GM12872 (cell line): ENCODE measurements around the gene FXYD3.

Source experiments
- TF ChIP-seq, protein P1 (sequence below): IDR thresholded peaks from 3 replicates; pipeline ENCODE4 v1.5.1; 2011; ENCODE audit warnings: low read depth, mild to moderate bottlenecking, low read length, moderate library complexity; ENCODE audit not compliant: insufficient read depth

The FXYD3 gene

DNA sequence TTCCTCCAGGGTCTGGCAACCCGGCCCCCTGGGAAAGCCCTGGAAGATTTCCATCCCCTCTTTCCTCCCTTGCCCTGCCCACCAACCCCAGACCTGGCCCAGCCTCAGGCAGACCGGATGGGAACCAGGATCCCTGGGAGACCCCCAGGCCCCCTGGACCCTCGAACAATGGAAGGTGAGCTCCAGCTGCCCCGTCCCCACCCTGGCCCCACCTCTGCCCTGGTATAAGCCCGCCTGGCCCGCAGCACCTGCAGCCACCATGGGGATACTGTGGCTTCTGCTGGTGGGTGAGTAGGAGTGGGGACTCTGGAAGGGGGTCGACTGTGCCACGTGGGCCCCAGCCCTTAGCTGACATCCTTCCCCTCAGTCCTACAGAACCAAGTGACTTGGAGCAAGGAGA lies 41.7 kb upstream of the FXYD3 start:
- TF ChIP-seq, protein P1, sequence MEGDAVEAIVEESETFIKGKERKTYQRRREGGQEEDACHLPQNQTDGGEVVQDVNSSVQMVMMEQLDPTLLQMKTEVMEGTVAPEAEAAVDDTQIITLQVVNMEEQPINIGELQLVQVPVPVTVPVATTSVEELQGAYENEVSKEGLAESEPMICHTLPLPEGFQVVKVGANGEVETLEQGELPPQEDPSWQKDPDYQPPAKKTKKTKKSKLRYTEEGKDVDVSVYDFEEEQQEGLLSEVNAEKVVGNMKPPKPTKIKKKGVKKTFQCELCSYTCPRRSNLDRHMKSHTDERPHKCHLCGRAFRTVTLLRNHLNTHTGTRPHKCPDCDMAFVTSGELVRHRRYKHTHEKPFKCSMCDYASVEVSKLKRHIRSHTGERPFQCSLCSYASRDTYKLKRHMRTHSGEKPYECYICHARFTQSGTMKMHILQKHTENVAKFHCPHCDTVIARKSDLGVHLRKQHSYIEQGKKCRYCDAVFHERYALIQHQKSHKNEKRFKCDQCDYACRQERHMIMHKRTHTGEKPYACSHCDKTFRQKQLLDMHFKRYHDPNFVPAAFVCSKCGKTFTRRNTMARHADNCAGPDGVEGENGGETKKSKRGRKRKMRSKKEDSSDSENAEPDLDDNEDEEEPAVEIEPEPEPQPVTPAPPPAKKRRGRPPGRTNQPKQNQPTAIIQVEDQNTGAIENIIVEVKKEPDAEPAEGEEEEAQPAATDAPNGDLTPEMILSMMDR: no peak

DNA sequence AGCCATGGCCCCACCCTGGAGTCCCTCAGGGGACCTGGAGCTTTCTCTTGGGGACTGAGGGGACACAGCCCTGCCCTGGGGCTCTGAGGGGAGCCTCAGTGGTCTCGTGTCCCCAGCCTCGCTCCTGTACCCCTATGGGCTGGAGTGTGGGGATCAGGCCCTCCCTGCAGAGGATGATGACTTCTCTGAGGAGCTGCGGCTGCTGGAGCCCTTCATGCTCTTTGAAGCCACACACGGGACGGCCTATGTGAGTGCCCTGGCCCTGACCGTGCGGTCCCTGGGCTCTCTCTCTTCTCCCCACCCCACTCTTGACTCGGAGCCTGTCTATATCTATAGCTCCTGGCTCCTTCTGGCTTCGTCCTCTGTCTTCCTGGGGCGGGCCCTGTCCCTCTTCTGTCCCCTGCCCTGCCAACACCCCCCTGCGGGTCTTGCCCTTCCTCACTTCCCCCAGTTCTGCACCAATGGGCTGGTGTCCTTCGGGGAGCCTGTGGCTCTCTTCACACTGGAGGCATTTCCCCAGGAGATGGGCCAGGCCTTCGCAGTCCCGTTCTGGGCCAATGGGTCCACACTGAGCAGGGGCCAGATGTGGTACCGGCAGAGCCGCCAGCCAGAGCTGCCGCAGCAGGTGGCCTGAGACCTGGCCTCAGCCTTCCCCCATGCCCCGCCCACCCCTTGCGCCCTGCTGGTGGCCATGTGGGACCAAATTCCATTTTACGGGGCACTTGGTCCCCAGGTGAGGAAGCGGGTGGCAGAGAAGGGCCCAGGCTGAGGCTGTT lies 41.0 kb upstream of the FXYD3 start:
- TF ChIP-seq, protein P1: no peak

DNA sequence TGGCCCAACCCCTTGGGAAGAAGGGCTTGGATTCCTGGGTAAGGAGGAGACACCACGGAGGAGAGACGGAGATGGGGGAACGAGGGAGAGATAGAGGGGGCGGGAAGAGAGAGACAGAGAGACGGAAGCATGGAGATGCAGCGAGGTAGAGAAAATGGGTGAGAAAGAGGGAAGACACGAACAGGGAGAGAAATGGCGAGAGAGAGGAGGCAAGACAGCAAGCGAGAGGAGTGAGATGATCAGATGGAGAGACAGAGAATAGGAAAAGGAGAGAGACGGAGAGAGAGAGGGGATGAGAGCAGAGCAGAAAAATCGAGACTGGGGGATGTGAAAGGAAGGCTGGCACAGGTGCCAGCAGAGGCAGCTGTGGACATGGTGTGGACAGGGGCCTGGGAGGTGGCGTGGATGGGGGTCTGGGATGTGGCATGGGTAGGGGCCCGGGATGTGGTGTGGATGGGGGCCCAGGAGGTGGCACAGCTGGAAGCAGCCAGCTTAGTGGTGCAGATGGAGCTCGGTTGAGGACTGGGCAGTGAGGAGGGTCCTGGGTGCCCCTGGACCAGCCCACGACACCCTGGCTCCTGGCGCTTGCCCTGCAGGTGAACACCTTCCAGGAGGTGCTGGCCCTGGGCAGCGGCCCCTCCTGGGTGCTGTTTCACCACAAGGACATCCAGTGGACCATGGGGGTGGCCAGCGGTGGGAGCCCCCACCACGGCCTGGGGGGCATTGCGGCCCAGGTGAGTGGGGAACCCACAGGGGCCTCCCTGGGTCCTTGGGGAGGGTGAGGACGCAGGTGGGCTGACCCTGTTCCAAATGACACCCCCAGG lies 40.2 kb upstream of the FXYD3 start:
- TF ChIP-seq, protein P1: no peak

DNA sequence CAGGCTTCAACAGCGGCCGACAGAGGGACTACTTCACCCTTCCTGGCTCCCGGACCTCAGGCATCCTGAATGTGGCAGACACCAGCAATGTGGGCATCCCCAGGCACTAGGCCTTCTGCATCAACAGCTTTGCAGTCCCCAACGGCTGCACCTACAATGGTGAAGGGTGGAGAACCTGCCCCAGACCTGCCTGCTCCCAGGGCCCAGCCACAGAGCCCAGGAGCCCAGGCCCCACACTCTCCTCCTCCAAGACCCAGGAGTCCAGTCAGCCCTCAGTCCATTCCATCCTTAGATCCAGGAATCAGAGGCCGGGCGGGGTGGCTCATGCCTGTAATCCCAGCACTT lies 39.6 kb upstream of the FXYD3 start:
- TF ChIP-seq, protein P1: no peak

DNA sequence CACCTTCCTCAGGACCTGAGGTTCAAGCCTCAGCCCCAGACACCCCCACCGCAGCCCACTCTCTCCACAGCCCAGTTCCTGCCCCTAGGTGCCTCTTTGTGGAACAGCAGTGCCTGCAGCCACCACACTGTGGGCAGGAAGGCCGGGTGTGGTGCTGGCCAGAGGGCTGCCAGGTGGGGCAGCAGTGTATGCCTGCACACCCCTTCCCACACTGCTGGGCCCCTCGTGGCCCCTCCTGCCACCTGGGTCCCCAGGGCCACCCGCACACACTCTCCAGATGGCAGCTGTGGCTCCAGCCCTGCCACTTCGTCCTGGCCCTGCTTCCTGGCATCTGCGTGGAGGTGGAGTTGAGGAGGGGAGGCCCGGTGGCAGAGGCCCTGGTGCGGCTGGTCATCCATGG lies 39.0 kb upstream of the FXYD3 start:
- TF ChIP-seq, protein P1: no peak

DNA sequence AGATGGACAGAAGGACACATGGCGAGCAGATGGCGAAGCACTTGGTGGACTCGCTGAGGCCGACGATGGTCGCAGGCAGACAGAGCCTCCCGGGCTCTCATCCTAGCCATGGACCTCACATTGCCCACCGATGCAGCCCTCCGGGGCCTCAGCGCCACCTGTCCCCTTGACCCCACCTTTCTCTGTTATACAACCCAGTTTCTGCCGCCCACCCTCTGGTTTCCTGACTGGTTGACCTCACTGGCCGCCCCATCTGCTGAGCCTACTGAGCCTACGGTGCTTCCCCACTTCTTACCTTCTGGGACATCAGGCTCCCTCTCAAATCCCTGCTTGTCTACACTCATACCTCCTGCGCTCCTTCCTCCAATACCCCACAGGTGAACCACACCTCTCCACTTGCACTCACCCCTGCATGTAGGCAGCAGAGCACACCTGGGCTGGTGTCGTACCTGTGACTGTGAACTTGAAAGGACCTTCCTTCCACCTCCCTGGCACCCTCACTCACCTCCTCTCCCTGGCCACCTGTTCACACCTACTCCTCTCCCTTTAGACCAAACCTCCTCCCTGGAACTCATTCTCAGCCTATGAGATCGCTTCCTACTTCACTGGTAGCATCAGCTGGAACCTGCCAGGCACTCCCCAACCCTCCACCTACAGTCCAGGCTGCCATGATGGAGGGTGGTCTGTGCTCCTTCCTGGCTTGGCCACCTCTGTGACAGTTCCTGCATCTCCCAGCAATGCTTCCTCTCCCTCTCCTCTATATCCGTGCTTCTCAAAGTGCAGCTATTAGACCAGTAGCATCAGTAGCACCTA lies 38.0 kb upstream of the FXYD3 start:
- TF ChIP-seq, protein P1: no peak

DNA sequence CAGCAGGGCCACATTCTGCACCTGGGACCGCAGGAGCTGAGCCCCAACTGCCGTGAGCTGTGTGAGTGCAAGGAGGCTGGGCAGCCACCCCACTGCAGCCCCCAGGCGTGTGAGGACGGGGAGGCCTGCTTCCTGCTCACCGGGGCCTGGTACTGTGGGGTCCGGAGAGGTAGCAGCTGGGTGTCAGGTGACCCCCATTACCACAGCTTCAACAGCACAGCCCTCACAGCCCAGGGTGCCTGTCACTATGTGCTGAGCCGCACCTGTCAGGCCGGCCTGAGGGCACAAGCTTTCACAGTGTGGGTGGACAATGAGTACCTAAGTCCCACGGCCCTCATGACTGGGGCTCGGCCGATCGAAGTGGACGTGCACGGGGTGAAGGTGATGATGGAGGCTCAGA lies 35.8 kb upstream of the FXYD3 start:
- TF ChIP-seq, protein P1: no peak
